IMR-90 (cell line): ENCODE results near the gene TMPRSS7. TPM values are rescaled to one million over a fixed set of nuclear protein-coding genes. Genes with fewer than 3 reads are reported as not detected.

Experiments used
- ATAC-seq: fragments of 200-7000 bp; cut with Tn5 transposase; 2 replicates; pipeline ENCODE4 v1.9.1; 2020; ENCODE audit warnings: low read depth, mild to moderate bottlenecking, moderate library complexity
- BruUV-seq: library from RNA; stranded (reverse); fragments of 400-500 nt; replicated peaks from 2 replicates; lab custom pipeline; 2021; lab: Mats Ljungman, UMichigan
- CTCF ChIA-PET: fragments of 300-600 bp; formaldehyde crosslinking; extraction: SDS; loops from one replicate; lab custom pipeline; 2021; ENCODE audit warnings: antibody characterized with exemption; lab: Yijun Ruan, JAX
- POLR2A ChIA-PET: fragments of 300-600 bp; sonication (Branson Sonifier 250); formaldehyde crosslinking; loops from one replicate; lab custom pipeline; 2022; ENCODE audit warnings: antibody characterized with exemption; ENCODE audit not compliant: unreplicated experiment; lab: Charles Lee
- DNase-seq: peaks from one replicate; pipeline ENCODE4 v3.0.0; 2013
- H2AFZ ChIP-seq: replicated peaks from 2 replicates; pipeline ENCODE3; 2013; ENCODE audit warnings: low read length, mild to moderate bottlenecking; ENCODE audit not compliant: poor library complexity
- H2AK5ac ChIP-seq: 2 replicates; pipeline ENCODE4 v1.6.1; 2013; ENCODE audit warnings: low read depth, low read length, inconsistent platforms
- H2AK9ac ChIP-seq: replicated peaks from 2 replicates; pipeline ENCODE3; 2013; ENCODE audit warnings: mild to moderate bottlenecking, low read depth, low read length, moderate library complexity; ENCODE audit not compliant: poor library complexity
- H2BK120ac ChIP-seq: 2 replicates; pipeline ENCODE4 v1.6.1; 2013; ENCODE audit warnings: low read depth, low read length, inconsistent platforms
- H2BK15ac ChIP-seq: 3 replicates; pipeline ENCODE4 v1.6.1; 2013; ENCODE audit warnings: low read depth, low read length, inconsistent platforms
- H2BK20ac ChIP-seq: 2 replicates; pipeline ENCODE4 v1.6.1; 2013; ENCODE audit warnings: low read depth, mild to moderate bottlenecking, inconsistent platforms, low read length, moderate library complexity
- H2BK5ac ChIP-seq: 2 replicates; pipeline ENCODE4 v1.6.1; 2013; ENCODE audit warnings: mild to moderate bottlenecking, low read depth, low read length, inconsistent platforms; ENCODE audit not compliant: poor library complexity, severe bottlenecking
- H3K14ac ChIP-seq: replicated peaks from 2 replicates; pipeline ENCODE4 v1.6.1; 2013; ENCODE audit warnings: low read depth, low read length, inconsistent platforms
- H3K18ac ChIP-seq: 2 replicates; pipeline ENCODE4 v1.6.1; 2013; ENCODE audit warnings: low read depth, low read length, control low read depth
- H3K23ac ChIP-seq: 2 replicates; pipeline ENCODE4 v1.6.1; 2013; ENCODE audit warnings: low read depth, low read length, inconsistent platforms
- H3K27ac ChIP-seq: 2 replicates; pipeline ENCODE4 v1.5.1; 2013; ENCODE audit warnings: mild to moderate bottlenecking, control low read depth, low read length; ENCODE audit not compliant: insufficient read depth
- H3K27me3 ChIP-seq: 2 replicates; pipeline ENCODE4 v1.6.1; 2013; ENCODE audit warnings: low read length; ENCODE audit not compliant: control insufficient read depth, insufficient read depth
- H3K36me3 ChIP-seq: 2 replicates; pipeline ENCODE4 v1.6.1; 2013; ENCODE audit warnings: low read length, mixed read lengths; ENCODE audit not compliant: control insufficient read depth, insufficient read depth
- H3K4ac ChIP-seq: 2 replicates; pipeline ENCODE4 v1.6.1; 2013; ENCODE audit warnings: low read depth, low read length, inconsistent platforms
- H3K4me1 ChIP-seq: 2 replicates; pipeline ENCODE4 v1.6.1; 2013; ENCODE audit warnings: low read length, mixed read lengths; ENCODE audit not compliant: control insufficient read depth, insufficient read depth
- H3K4me2 ChIP-seq: 2 replicates; pipeline ENCODE4 v1.6.1; 2013; ENCODE audit warnings: low read depth, mild to moderate bottlenecking, control low read depth, low read length, moderate library complexity
- H3K4me3 ChIP-seq: 2 replicates; pipeline ENCODE4 v1.5.1; 2013; ENCODE audit warnings: low read depth, mild to moderate bottlenecking, control low read depth, low read length, moderate library complexity; ENCODE audit not compliant: insufficient read depth
- H3K56ac ChIP-seq: 2 replicates; pipeline ENCODE4 v1.6.1; 2013; ENCODE audit warnings: low read length, inconsistent platforms; ENCODE audit not compliant: insufficient read depth; ENCODE audit errors: extremely low read depth
- H3K79me1 ChIP-seq, 2 experiments: 2 replicates each; pipeline ENCODE4 v1.6.1; 2013; ENCODE audit warnings: low read length in 2 of 2, inconsistent platforms in 1 of 2, low read depth in 1 of 2
- H3K9ac ChIP-seq: 2 replicates; pipeline ENCODE4 v1.6.1; 2013; ENCODE audit warnings: low read depth, low read length, control low read depth
- H3K9me1 ChIP-seq: 2 replicates; pipeline ENCODE4 v1.6.1; 2013; ENCODE audit warnings: low read length, inconsistent platforms; ENCODE audit not compliant: insufficient read depth
- H3K9me3 ChIP-seq: 2 replicates; pipeline ENCODE4 v1.6.1; 2013; ENCODE audit warnings: low read length; ENCODE audit not compliant: control insufficient read depth, insufficient read depth
- H4K20me1 ChIP-seq: 2 replicates; pipeline ENCODE4 v1.6.1; 2013; ENCODE audit warnings: low read length, inconsistent platforms; ENCODE audit not compliant: insufficient read depth
- H4K5ac ChIP-seq: 2 replicates; pipeline ENCODE4 v1.6.1; 2013; ENCODE audit warnings: mild to moderate bottlenecking, low read depth, low read length, control low read depth
- H4K8ac ChIP-seq, 2 experiments: 2 replicates each; pipeline ENCODE4 v1.6.1; 2013; ENCODE audit warnings: low read depth in 2 of 2, low read length in 2 of 2, control low read depth in 1 of 2, inconsistent platforms in 1 of 2
- H4K91ac ChIP-seq: 2 replicates; pipeline ENCODE4 v1.6.1; 2013; ENCODE audit warnings: low read depth, low read length, inconsistent platforms; ENCODE audit not compliant: insufficient read depth
- BHLHE40 ChIP-seq: fragments of 150-350 bp; IDR thresholded peaks from 2 replicates; pipeline ENCODE4 v1.6.1; 2016; ENCODE audit warnings: mild to moderate bottlenecking, low read depth, low read length
- CEBPB ChIP-seq: IDR thresholded peaks from 2 replicates; pipeline ENCODE4 v1.6.1; 2012; ENCODE audit warnings: low read depth, low read length, improper control_type of control experiment
- MAFK ChIP-seq: IDR thresholded peaks from 2 replicates; pipeline ENCODE4 v1.6.1; 2012; ENCODE audit warnings: low read depth, low read length, improper control_type of control experiment
- MAZ ChIP-seq: IDR thresholded peaks from 2 replicates; pipeline ENCODE4 v1.6.1; 2012; ENCODE audit warnings: low read depth, mild to moderate bottlenecking, low read length, improper control_type of control experiment, moderate library complexity, borderline replicate concordance
- NFE2L2 ChIP-seq: fragments of 150-350 bp; IDR thresholded peaks from 2 replicates; pipeline ENCODE4 v1.6.1; 2016; ENCODE audit warnings: low read depth, mild to moderate bottlenecking, low read length
- RAD21 ChIP-seq: IDR thresholded peaks from 2 replicates; pipeline ENCODE4 v1.6.1; 2012; ENCODE audit warnings: low read length, improper control_type of control experiment
- SMC3 ChIP-seq: fragments of 150-350 bp; IDR thresholded peaks from 2 replicates; pipeline ENCODE4 v1.6.1; 2016; ENCODE audit warnings: low read depth, mild to moderate bottlenecking, antibody characterized with exemption, low read length, moderate library complexity
- WGBS, 2 experiments: methylation state at CpG; one replicate each; pipeline versions ENCODE4 v1.1.5 to v1.1.7; 2013; ENCODE audit warnings: missing lambda C conversion rate in 2 of 2; ENCODE audit not compliant: insufficient read length in 1 of 2; ENCODE audit errors: extremely low coverage in 2 of 2; 5-methylcytosine and 5-hydroxymethylcytosine counted together
- dilution Hi-C: fragments of 300-500 bp; cut with HindIII; formaldehyde crosslinking; loops from one replicate; pipeline ENCODE4 v1.14.3; 2018; ENCODE audit warnings: low sequenced_read_pairs; ENCODE audit not compliant: unreplicated experiment
- in situ Hi-C: fragments of 300-500 bp; cut with MboI; formaldehyde crosslinking; loops from 3 replicates; pipeline ENCODE4 v1.14.3; 2019; ENCODE audit warnings: low sequenced_read_pairs, inconsistent platforms, mixed read lengths
- intact Hi-C: fragments of 100-400 bp; cut with micrococcal nuclease; formaldehyde crosslinking; loops from 2 replicates; pipeline ENCODE4 v1.10.0; 2022
- polyA plus RNA-seq, 3 experiments: library from polyadenylated mRNA; depleted of rRNA; stranded (reverse); fragments of >200 nt; gene quantifications; 2 replicates each; pipeline ENCODE4 v1.2.3, GENCODE V29; 2012; ENCODE audit warnings: low replicate concordance in 1 of 3
- total RNA-seq: library from RNA; depleted of rRNA; stranded (reverse); fragments of >200 nt; gene quantifications from 2 replicates; pipeline ENCODE4 v1.2.3, GENCODE V29; 2012
- TF ChIP-seq, protein P1 (sequence below): fragments of 150-350 bp; IDR thresholded peaks from 2 replicates; pipeline ENCODE4 v1.6.1; 2016; ENCODE audit warnings: low read depth, mild to moderate bottlenecking, low read length, moderate library complexity, borderline replicate concordance
- TF ChIP-seq, protein P2 (sequence below): fragments of 150-350 bp; IDR thresholded peaks from 2 replicates; pipeline ENCODE4 v1.6.1; 2017; ENCODE audit warnings: mild to moderate bottlenecking, antibody characterized with exemption, low read length, low read depth

The TMPRSS7 gene
- total and polyA plus RNA-seq, 2 of the 4 experiments (the other 2 are of a cell fraction): 0.07 TPM; not detected in 1

DNA sequence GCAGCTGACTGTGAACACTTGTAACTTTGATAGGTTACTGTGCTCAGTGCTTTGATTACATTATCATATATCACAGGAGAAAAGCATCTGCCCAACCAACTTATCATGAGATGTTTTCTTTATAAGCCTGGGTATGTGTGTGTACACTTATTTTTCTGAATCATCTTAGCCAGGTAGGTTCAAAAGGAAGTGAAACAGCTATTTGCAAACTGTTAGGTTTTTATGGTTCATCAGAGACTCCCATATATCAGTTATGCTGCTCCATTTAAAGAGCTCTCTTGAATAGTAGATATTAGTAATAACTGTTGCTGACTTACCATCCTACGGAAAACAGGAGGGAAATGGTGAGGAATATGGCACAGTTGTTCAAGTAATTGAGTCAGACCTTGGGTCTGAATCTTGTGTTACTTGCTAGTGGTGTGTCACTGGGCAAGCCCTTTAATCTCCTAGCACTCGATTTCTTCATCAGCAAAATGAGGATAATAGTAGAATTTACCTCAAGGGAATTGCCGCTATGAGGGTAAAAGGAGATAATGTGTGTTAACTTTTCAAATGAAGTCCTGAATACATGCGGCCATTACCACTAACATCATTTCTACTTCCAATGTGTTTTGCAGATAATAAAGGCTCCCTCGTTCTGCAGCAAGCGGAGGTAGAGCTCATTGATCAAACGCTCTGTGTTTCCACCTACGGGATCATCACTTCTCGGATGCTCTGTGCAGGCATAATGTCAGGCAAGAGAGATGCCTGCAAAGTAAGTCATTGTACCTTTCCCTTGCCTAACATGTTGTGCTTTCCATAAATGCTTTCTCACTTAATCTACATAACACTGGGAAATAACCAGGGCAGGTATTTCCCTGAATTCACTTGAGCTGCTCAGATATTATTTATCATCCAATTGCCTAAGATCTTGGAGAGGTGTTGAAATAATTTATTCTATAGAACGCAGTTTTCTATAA lies 43.9 kb downstream of the TMPRSS7 start:
- no peak overlapping the region for H3K4ac ChIP-seq
- H3K36me3 ChIP-seq: no peaks in the 10 kb centered on the region
- DNase-seq: no peak
- H2BK15ac ChIP-seq: no peak overlapping the region
- no peak overlapping the region for H2AK9ac ChIP-seq
- CTCF ChIA-PET: interaction anchor here (0.9 to 1.2 kb wide), 2 partner anchors 9 to 89 kb away, joined by 3 to 4 read pairs; no protein-coding TSS in a partner anchor
- no peak overlapping the region for H4K8ac ChIP-seq
- no peak for ATAC-seq
- WGBS, 2 experiments: 100% methylated on average over 2 of the region's 10 CpGs; no CpG with 5 or more reads in 1 of the 2 experiments
- H3K27ac ChIP-seq: no peak overlapping the region
- H2AFZ ChIP-seq: no peak overlapping the region
- dilution Hi-C loops: no loop called here
- H3K9me1 ChIP-seq: peaks cover 6% of the 10 kb centered on the region
- BruUV-seq: no TSS peak
- H3K23ac ChIP-seq: no peak overlapping the region
- H3K4me1 ChIP-seq: peaks cover 10% of the 10 kb centered on the region
- no peak overlapping the region for H2AK5ac ChIP-seq
- no peaks in the 10 kb centered on the region for H3K79me1 ChIP-seq
- H3K4me2 ChIP-seq: no peak overlapping the region
- in situ Hi-C loops: no loop called here
- no peak overlapping the region for H4K5ac ChIP-seq
- no peak for TF ChIP-seq NFE2L2
- no peak for TF ChIP-seq BHLHE40
- no peak for TF ChIP-seq MAZ
- TF ChIP-seq, protein P1, sequence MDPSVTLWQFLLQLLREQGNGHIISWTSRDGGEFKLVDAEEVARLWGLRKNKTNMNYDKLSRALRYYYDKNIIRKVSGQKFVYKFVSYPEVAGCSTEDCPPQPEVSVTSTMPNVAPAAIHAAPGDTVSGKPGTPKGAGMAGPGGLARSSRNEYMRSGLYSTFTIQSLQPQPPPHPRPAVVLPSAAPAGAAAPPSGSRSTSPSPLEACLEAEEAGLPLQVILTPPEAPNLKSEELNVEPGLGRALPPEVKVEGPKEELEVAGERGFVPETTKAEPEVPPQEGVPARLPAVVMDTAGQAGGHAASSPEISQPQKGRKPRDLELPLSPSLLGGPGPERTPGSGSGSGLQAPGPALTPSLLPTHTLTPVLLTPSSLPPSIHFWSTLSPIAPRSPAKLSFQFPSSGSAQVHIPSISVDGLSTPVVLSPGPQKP: no peak
- no peak for TF ChIP-seq RAD21
- TF ChIP-seq, protein P2, sequence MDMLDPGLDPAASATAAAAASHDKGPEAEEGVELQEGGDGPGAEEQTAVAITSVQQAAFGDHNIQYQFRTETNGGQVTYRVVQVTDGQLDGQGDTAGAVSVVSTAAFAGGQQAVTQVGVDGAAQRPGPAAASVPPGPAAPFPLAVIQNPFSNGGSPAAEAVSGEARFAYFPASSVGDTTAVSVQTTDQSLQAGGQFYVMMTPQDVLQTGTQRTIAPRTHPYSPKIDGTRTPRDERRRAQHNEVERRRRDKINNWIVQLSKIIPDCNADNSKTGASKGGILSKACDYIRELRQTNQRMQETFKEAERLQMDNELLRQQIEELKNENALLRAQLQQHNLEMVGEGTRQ: no peak
- TF ChIP-seq MAFK: no peak
- no peak for TF ChIP-seq SMC3
- no peak for TF ChIP-seq CEBPB
- no peak overlapping the region for H3K9ac ChIP-seq
- no peaks in the 10 kb centered on the region for H4K20me1 ChIP-seq
- H3K56ac ChIP-seq: no peak overlapping the region
- H2BK120ac ChIP-seq: no peak overlapping the region
- H3K4me3 ChIP-seq: no peak overlapping the region
- intact Hi-C loops: no loop called here
- POLR2A ChIA-PET: no interaction called here
- no peak overlapping the region for H3K14ac ChIP-seq
- no peak overlapping the region for H4K91ac ChIP-seq
- H2BK5ac ChIP-seq: no peak overlapping the region
- H3K27me3 ChIP-seq: peaks cover 1% of the 10 kb centered on the region; the same call in 1 of the 2 replicates
- no peak overlapping the region for H2BK20ac ChIP-seq
- H3K9me3 ChIP-seq: no peaks in the 10 kb centered on the region
- H3K18ac ChIP-seq: no peak overlapping the region; the same call in 1 of the 2 replicates
